Stimulated activated CD8-positive, alpha-beta memory T cell treated with anti-CD3 and anti-CD28 coated beads, Interleukin-12 subunit alpha, Interleukin-12 subunit beta, amount 100 ng/mL, for 24 hours (primary cell): ENCODE measurements around the gene IZUMO1.
"Not testable (repeated sequence)": the region's sequence is repeated elsewhere in the genome, so short reads cannot be mapped to it uniquely, and the experiment has no call there.

ENCODE experiments used
- DNase-seq: peaks from one replicate; pipeline ENCODE4 v3.0.0-alpha.2; 2020; ENCODE audit errors: extremely low read depth

The IZUMO1 gene

GRCh38 chr19:48713864-48714755 lies 32.6 kb downstream of the IZUMO1 start:
- peak; percentile 89 for DNase-seq

GRCh38 chr19:48713041-48713863 lies 33.5 kb downstream of the IZUMO1 start:
- no peak for DNase-seq

GRCh38 chr19:48711106-48711662 lies 35.5 kb downstream of the IZUMO1 start:
- DNase-seq = no peak

- no peak for DNase-seq
These were observed 38.2 kb downstream of the IZUMO1 start for GRCh38 chr19:48708471-48708870.

- no peak for DNase-seq
These were observed 41.3 kb downstream of the IZUMO1 start for GRCh38 chr19:48705431-48705830.

GRCh38 chr19:48703316-48703715 lies 43.4 kb downstream of the IZUMO1 start:
- DNase-seq = no peak

GRCh38 chr19:48702701-48703100 lies 44.0 kb downstream of the IZUMO1 start:
- DNase-seq = no peak

GRCh38 chr19:48698046-48698445 lies 48.7 kb downstream of the IZUMO1 start:
- DNase-seq = no peak

GRCh38 chr19:48696353-48697010 lies 50.2 kb downstream of the IZUMO1 start:
- no peak for DNase-seq

- no peak for DNase-seq
These were observed 50.9 kb downstream of the IZUMO1 start, which contains the start of gene FUT2 for GRCh38 chr19:48695743-48696352. FUT2 (plus strand) TSS chr19:48695971; CDS start chr19:48702957, 6,986 bp downstream.

GRCh38 chr19:48693629-48694028 lies 53.1 kb downstream of the IZUMO1 start:
- not testable (repeated sequence) for DNase-seq
